ENCODE data around the gene CSDE1.

DNA sequence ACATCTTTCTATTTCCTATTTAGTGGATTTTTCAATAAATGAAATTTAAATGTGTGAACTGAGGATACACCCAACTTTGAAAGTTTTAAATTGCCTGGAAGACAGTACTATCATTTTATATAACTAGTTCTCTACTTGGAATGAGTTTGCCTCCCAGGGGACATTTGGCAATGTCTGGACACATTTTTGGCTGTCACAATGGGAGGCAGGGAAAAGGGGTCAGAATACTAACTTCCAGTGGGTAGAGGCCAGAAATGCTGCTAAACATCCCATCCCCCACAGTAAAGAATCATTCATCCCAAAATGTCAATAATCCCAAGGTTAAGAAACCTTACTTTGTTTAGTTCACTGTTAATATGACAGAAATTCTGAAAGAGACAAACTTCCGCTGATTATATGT lies 28.0 kb downstream of the CSDE1 start:
- TF ChIP-seq, protein P1, sequence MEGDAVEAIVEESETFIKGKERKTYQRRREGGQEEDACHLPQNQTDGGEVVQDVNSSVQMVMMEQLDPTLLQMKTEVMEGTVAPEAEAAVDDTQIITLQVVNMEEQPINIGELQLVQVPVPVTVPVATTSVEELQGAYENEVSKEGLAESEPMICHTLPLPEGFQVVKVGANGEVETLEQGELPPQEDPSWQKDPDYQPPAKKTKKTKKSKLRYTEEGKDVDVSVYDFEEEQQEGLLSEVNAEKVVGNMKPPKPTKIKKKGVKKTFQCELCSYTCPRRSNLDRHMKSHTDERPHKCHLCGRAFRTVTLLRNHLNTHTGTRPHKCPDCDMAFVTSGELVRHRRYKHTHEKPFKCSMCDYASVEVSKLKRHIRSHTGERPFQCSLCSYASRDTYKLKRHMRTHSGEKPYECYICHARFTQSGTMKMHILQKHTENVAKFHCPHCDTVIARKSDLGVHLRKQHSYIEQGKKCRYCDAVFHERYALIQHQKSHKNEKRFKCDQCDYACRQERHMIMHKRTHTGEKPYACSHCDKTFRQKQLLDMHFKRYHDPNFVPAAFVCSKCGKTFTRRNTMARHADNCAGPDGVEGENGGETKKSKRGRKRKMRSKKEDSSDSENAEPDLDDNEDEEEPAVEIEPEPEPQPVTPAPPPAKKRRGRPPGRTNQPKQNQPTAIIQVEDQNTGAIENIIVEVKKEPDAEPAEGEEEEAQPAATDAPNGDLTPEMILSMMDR (conservative IDR thresholded peaks at IDR 0.05 in 1 of 2, IDR thresholded peaks at IDR 0.05 in 1 of 2; ENCODE audit: low read depth in 1 of 2, low read length in 2 of 2): no peak
- TF ChIP-seq EZH2 (IDR thresholded peaks at IDR 0.05; ENCODE audit: low read length, missing control alignments): no peak

All from fibroblast of lung (primary cell).